Astrocyte of the cerebellum (primary cell): ENCODE results near the gene SIGLEC10.

ENCODE experiments used
- DNase-seq: peaks from one replicate; pipeline ENCODE4 v3.0.0-alpha.2; 2011; ENCODE audit warnings: low read depth
- H3K4me3 ChIP-seq: 2 replicates; pipeline ENCODE4 v1.5.1; 2011; ENCODE audit warnings: mild to moderate bottlenecking, low read depth, low read length, moderate library complexity
- in situ Hi-C: cut with HindIII; loops from 2 replicates; pipeline ENCODE4 v1.10.0; 2017; ENCODE audit warnings: low sequenced_read_pairs
- TF ChIP-seq, protein P1 (sequence below): IDR thresholded peaks from 2 replicates; pipeline ENCODE4 v1.5.1; 2012; ENCODE audit warnings: low read length, low read depth, moderate library complexity, mild to moderate bottlenecking; ENCODE audit errors: missing control alignments

Gene SIGLEC10

DNA sequence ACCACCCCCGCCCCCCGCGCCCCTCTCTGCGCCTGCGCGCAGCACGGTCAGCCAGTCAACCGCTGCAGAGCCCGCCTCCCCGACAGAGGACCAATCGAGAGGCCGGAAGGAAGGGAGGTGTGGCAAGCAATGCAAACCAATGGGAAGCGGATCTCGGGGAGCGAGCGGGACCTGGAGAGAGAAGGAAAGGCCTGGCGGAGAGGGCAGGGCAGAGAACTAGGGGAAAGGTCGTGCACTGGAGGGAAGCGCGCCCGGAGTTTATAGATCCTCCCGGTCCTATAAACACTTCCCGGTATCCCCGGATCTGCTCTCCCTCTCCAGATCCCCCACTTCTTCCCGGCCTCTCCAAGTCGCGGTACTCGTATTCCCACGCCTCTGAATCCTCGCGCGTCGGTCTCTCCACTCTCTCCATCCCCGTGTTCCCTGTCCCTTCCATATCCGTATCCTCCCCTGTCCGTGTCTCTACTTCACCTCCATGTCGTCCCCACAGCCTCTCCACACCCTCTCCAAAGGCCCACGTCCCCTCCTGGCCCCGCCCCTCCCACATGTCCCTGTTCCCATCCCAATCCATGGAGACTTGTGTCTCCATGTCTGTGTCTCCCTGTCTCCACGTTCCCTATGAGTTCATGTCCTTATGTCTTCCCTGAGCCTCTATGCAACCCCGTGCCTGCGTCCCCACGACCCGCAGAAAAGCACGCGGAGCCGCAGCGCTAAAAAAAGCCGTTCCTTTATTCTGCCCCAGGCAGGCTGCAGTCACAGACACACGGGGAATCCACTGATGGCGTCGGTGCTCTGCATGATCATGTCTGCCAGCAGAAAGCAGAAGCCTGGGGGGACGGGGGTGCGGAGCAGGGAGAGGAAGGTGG is 50.8 kb downstream of the SIGLEC10 start:
- TF ChIP-seq, protein P1, sequence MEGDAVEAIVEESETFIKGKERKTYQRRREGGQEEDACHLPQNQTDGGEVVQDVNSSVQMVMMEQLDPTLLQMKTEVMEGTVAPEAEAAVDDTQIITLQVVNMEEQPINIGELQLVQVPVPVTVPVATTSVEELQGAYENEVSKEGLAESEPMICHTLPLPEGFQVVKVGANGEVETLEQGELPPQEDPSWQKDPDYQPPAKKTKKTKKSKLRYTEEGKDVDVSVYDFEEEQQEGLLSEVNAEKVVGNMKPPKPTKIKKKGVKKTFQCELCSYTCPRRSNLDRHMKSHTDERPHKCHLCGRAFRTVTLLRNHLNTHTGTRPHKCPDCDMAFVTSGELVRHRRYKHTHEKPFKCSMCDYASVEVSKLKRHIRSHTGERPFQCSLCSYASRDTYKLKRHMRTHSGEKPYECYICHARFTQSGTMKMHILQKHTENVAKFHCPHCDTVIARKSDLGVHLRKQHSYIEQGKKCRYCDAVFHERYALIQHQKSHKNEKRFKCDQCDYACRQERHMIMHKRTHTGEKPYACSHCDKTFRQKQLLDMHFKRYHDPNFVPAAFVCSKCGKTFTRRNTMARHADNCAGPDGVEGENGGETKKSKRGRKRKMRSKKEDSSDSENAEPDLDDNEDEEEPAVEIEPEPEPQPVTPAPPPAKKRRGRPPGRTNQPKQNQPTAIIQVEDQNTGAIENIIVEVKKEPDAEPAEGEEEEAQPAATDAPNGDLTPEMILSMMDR: no peak
- in situ Hi-C loops: no loop called here
- DNase-seq: peak; percentile 92
- H3K4me3 ChIP-seq: peak overlapping the region; percentile 63

- peak within 1 kb of the TSS; percentile 63 for H3K4me3 ChIP-seq
- in situ Hi-C loops: no loop called here
- DNase-seq: no peak
- TF ChIP-seq, protein P1: peak; percentile 2
Observed at GRCh38 chr19:51365965-51366388, 51.5 kb downstream of the SIGLEC10 start, which contains the start of gene ETFB. ETFB (minus strand) TSS chr19:51366388; CDS start chr19:51366326, 62 bp downstream.

DNA sequence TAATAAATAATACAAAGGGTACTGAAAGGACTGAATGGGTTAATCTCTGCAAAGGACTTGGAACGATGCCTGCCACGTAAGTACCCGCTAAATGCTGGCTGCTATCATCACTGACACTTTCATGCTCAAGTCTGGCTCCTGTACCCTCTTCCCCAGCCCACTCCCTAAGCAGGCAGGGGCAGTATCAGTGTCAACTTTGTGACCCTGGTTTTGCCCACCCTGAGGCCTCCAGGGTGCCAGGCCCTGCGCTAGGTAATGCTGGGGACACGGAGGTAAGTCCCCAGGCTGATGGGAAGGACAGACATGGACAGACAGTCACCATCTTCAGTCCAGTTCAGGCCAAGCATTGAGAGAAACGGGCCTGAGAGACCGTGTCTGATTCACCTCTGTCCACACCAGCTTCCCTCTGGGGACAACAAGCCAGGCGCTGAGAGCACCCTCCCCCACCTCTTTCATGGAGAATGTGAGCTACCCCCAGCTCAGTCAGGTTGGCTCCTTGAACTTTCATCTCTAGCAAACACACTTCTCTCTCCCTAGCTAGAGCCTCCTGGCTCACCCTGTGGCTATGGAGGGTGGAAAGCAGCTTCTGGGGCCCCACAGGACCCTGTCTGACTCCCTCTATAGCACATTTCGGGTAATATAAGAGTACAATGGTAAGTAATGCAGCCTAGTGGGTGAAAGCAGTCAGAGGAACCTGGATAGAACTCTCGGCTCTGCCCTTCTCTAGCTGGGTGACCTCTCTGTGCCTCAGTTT is 52.1 kb downstream of the SIGLEC10 start:
- peak overlapping the region; percentile 63 for H3K4me3 ChIP-seq
- in situ Hi-C loops: no loop called here
- no peak for DNase-seq
- TF ChIP-seq, protein P1: peak; percentile 24

GRCh38 chr19:51364200-51365106 is 53.0 kb downstream of the SIGLEC10 start:
- in situ Hi-C loops: no loop called here
- no peak overlapping the region for H3K4me3 ChIP-seq
- TF ChIP-seq, protein P1: no peak
- no peak for DNase-seq

GRCh38 chr19:51361239-51361638 is 56.2 kb downstream of the SIGLEC10 start:
- TF ChIP-seq, protein P1: no peak
- in situ Hi-C loops: no loop called here
- no peak for DNase-seq
- H3K4me3 ChIP-seq: no peak overlapping the region
